ENCODE data around the gene SPINT2.
"Not testable (repeated sequence)": the region's sequence is repeated elsewhere in the genome, so short reads cannot be mapped to it uniquely, and the experiment has no call there.

Gene SPINT2

GRCh38 chr19:38264486-38265212 is at the start of gene SPINT2:
Gene SPINT2, plus strand, starts transcription at chr19:38264573. Its CDS starts 320 bp downstream, at chr19:38264893.
- peak within 1 kb of the TSS; percentile 42 for H3K4me3 ChIP-seq (ENCODE audit: low read depth, low read length)
- DNase-seq (ENCODE audit: low read depth) = no peak

- no peak for DNase-seq (ENCODE audit: low read depth)
- H3K4me3 ChIP-seq (ENCODE audit: low read depth, low read length) = no peak overlapping the region
Observed at GRCh38 chr19:38216785-38217641, 47.4 kb upstream of the SPINT2 start.

- no peak for DNase-seq (ENCODE audit: low read depth)
- H3K4me3 ChIP-seq (ENCODE audit: low read depth, low read length) = no peak overlapping the region
Observed at GRCh38 chr19:38218204-38218603, 46.2 kb upstream of the SPINT2 start.

- no peak for DNase-seq (ENCODE audit: low read depth)
- no peak overlapping the region for H3K4me3 ChIP-seq (ENCODE audit: low read depth, low read length)
Observed at GRCh38 chr19:38219221-38219620, 45.2 kb upstream of the SPINT2 start.

- no peak overlapping the region for H3K4me3 ChIP-seq (ENCODE audit: low read depth, low read length)
- DNase-seq (ENCODE audit: low read depth) = no peak
Observed at GRCh38 chr19:38221421-38221820, 43.0 kb upstream of the SPINT2 start.

GRCh38 chr19:38221919-38222830 is 42.2 kb upstream of the SPINT2 start:
- no peak for DNase-seq (ENCODE audit: low read depth)

GRCh38 chr19:38223119-38223523 is 41.3 kb upstream of the SPINT2 start:
- no peak for DNase-seq (ENCODE audit: low read depth)
- peak overlapping the region; percentile 65 for H3K4me3 ChIP-seq (ENCODE audit: low read depth, low read length)

More at GRCh38 chr19:38221919-38222830, 42.2 kb upstream of the SPINT2 start:
- no peak overlapping the region for H3K4me3 ChIP-seq (ENCODE audit: low read depth, low read length)

- H3K4me3 ChIP-seq (ENCODE audit: low read depth, low read length) = peak overlapping the region; percentile 65
- DNase-seq (ENCODE audit: low read depth) = no peak
Observed at GRCh38 chr19:38223617-38224013, 40.8 kb upstream of the SPINT2 start.

- DNase-seq (ENCODE audit: low read depth) = no peak
- H3K4me3 ChIP-seq (ENCODE audit: low read depth, low read length) = peak within 1 kb of the TSS; percentile 65
Observed at GRCh38 chr19:38224014-38224862, 40.1 kb upstream of the SPINT2 start, which contains the start of gene DPF1. Gene DPF1, minus strand, starts transcription at chr19:38224222. Its CDS starts 80 bp downstream, at chr19:38224142.

- DNase-seq (ENCODE audit: low read depth); H3K4me3 ChIP-seq (ENCODE audit: low read depth, low read length): not testable (repeated sequence)
Observed at GRCh38 chr19:38224863-38225218, 39.5 kb upstream of the SPINT2 start.

- no peak overlapping the region for H3K4me3 ChIP-seq (ENCODE audit: low read depth, low read length)
- DNase-seq (ENCODE audit: low read depth) = no peak
Observed at GRCh38 chr19:38227287-38228004, 36.9 kb upstream of the SPINT2 start.

- DNase-seq (ENCODE audit: low read depth) = no peak
- H3K4me3 ChIP-seq (ENCODE audit: low read depth, low read length) = no peak overlapping the region
Observed at GRCh38 chr19:38228005-38228377, 36.4 kb upstream of the SPINT2 start.

GRCh38 chr19:38228491-38229439 is 35.6 kb upstream of the SPINT2 start:
- DNase-seq (ENCODE audit: low read depth) = no peak
- H3K4me3 ChIP-seq (ENCODE audit: low read depth, low read length) = peak overlapping the region; percentile 60

- peak; percentile 70 for DNase-seq (ENCODE audit: low read depth)
- peak overlapping the region; percentile 60 for H3K4me3 ChIP-seq (ENCODE audit: low read depth, low read length)
Observed at GRCh38 chr19:38229585-38230073, 34.7 kb upstream of the SPINT2 start.

- DNase-seq (ENCODE audit: low read depth); H3K4me3 ChIP-seq (ENCODE audit: low read depth, low read length): not testable (repeated sequence)
Observed at GRCh38 chr19:38230506-38231133, 33.8 kb upstream of the SPINT2 start.

- no peak for DNase-seq (ENCODE audit: low read depth)
- H3K4me3 ChIP-seq (ENCODE audit: low read depth, low read length) = no peak overlapping the region
Observed at GRCh38 chr19:38231918-38232317, 32.5 kb upstream of the SPINT2 start.

All from skeletal muscle cell (primary cell).